Measurements from ENCODE around the gene PLA2G4E. TPM values are rescaled to one million over a fixed set of nuclear protein-coding genes. Genes with fewer than 3 reads are reported as not detected.
A peak's percentile ranks its signal among the peaks of the same experiment; 100 is the strongest.

Gene PLA2G4E
- total and polyA plus RNA-seq, 2 experiments from 2014 or later = 0.06 TPM; not detected in 1

DNA sequence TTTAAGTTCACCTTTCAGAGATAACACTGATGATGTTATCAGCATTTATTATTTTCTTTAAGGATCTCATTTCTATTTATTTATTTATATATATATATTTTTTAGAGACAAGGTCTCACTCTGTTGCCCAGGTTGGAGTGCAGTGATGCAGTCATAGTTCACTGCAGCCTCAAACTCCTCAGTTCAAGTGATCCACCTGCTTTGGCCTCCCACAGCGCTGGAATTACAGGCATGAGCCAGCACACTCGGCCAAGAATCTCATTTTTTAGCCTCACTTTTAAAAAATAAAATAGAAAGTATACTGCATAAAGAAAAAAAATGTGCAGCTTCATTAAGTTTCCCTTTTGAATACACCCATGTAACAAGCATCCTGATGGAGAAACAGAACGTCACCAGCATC lies 37.9 kb upstream of the PLA2G4E start:
- Histone ChIP-seq H3K27me3 (no peaks in the 10 kb centered on the region), H3K9me3 (ENCODE audit: low read depth) (no peaks in the 10 kb centered on the region), H3K27ac (no peak overlapping the region), H3K4me3 (no peak overlapping the region), H3K4me1 (ENCODE audit: low read depth) (peaks cover 3% of the 10 kb centered on the region), H3K36me3 (no peaks in the 10 kb centered on the region)
- TF ChIP-seq, protein P1, sequence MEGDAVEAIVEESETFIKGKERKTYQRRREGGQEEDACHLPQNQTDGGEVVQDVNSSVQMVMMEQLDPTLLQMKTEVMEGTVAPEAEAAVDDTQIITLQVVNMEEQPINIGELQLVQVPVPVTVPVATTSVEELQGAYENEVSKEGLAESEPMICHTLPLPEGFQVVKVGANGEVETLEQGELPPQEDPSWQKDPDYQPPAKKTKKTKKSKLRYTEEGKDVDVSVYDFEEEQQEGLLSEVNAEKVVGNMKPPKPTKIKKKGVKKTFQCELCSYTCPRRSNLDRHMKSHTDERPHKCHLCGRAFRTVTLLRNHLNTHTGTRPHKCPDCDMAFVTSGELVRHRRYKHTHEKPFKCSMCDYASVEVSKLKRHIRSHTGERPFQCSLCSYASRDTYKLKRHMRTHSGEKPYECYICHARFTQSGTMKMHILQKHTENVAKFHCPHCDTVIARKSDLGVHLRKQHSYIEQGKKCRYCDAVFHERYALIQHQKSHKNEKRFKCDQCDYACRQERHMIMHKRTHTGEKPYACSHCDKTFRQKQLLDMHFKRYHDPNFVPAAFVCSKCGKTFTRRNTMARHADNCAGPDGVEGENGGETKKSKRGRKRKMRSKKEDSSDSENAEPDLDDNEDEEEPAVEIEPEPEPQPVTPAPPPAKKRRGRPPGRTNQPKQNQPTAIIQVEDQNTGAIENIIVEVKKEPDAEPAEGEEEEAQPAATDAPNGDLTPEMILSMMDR (IDR thresholded peaks at IDR 0.05; ENCODE audit: low read depth, low read length) = no peak
- no peak for DNase-seq (ENCODE audit: low read depth in 1 of 2, low spot score in 1 of 2)

DNA sequence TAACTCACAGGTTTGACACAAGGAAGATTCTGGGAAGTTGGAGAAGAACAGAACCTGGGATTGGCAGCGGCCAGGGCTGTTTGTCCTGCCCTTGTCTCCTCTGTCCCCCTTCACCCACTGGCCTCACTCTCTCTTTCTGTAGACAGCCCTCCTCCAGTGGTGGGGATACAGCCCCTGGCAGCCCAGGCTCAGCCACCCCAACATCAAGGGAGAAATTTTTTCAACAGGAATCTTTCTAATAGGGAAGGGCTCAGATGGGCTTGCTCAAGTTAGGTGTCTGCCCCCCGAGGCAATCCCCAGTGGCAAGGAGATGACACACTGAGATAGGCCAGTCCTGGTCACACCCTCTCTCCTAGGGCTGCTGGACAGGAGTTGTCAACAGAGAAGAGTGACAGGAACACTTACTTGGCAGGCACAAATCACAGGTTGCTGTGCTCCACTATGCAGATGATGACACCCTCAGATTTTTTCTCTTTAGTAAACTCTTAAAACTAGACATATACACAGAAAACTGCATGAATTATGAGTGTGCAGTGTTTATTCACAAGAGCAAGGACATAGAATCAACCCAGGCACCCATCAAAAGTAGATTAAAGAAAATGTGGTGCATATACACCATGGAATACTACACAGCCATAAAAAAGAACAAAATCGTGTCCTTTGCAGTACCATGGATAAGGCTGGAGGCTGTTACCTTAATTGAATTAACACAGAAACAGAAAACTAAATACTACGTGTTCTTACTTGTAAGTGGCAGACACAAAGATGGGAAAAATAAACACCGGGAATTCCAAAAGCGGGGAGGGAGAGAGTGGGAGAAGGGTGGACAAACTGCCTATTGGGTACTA lies 37.2 kb upstream of the PLA2G4E start:
- Histone ChIP-seq H3K36me3 (no peaks in the 10 kb centered on the region), H3K27ac (no peak overlapping the region), H3K27me3 (no peaks in the 10 kb centered on the region), H3K9me3 (ENCODE audit: low read depth) (no peaks in the 10 kb centered on the region), H3K4me1 (ENCODE audit: low read depth) (peaks cover 3% of the 10 kb centered on the region), H3K4me3 (no peak overlapping the region)
- TF ChIP-seq, protein P1 (IDR thresholded peaks at IDR 0.05; ENCODE audit: low read depth, low read length) = no peak
- DNase-seq (ENCODE audit: low read depth in 1 of 2, low spot score in 1 of 2) = no peak

DNA sequence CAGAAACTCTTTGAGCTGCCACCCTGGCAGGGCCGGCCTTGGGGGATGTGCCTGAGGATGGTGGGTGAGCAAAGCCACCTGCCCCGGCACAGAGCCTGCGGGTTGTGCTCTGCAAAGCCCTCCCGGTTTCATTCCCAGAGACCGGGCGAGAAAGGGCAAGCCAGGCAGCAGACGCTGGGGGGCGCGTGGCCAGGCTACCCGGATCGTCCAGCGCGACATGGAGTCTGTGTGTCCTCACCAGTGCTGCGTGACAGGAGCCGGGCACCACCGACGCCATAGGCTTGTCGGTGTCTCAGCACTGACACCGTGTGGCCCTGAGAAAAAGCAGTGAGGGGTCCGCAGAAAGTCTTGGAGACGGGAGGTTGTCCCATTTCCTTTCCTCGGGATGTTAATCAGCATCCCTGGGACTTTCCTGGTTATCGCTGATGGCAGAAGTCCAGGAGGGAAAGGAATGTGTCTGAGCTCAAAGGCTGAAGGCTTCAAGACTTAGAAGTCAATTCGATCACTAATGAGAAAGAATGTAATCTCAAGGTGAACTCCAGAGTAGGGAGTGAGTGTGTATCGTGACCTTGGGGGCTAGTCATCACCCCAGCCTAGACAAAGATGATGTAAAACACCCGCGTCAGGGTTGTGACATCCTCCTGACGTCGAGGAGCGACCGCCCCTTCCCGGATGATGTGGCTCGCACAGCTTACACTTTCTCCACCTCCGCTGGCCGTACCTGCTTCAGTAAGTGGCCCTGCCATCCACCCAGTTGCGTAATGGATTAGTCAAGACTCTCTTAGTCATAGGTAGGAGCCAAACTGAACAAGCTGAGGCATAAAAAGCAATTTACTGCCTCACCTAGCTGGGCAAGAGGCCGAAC lies 36.3 kb upstream of the PLA2G4E start:
- H3K27ac ChIP-seq = no peak overlapping the region
- H3K9me3 ChIP-seq (ENCODE audit: low read depth) = no peaks in the 10 kb centered on the region
- peak; percentile 76 to 94 for DNase-seq (ENCODE audit: low read depth in 1 of 2, low spot score in 1 of 2)
- H3K36me3 ChIP-seq = no peaks in the 10 kb centered on the region
- H3K4me1 ChIP-seq (ENCODE audit: low read depth) = peaks cover 3% of the 10 kb centered on the region
- TF ChIP-seq, protein P1 (IDR thresholded peaks at IDR 0.05; ENCODE audit: low read depth, low read length) = peak; percentile 68
- no peaks in the 10 kb centered on the region for H3K27me3 ChIP-seq
- no peak overlapping the region for H3K4me3 ChIP-seq

DNA sequence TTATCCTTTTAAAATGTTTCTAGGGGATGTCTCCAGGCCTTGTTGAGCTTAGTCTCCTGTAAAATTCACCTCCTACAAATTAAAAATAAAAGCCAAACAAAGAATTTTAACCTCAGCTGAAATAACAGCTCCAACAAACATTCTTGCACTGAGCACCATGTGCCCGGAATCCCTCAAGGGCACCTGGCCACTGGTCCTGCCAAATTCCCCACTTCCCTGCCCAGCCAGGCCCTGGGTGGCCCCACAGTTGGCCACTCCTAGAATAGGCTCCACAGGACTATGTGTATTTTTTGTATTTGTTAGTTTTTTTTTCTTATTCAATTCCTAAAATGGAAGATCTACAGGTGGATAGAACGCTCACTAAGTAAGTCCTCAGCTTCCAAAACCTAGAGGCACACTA lies 33.1 kb upstream of the PLA2G4E start:
- TF ChIP-seq, protein P1 (IDR thresholded peaks at IDR 0.05; ENCODE audit: low read depth, low read length) = no peak
- no peaks in the 10 kb centered on the region for H3K9me3 ChIP-seq (ENCODE audit: low read depth)
- no peak overlapping the region for H3K27ac ChIP-seq
- H3K27me3 ChIP-seq = no peaks in the 10 kb centered on the region
- H3K4me3 ChIP-seq = no peak overlapping the region
- DNase-seq (ENCODE audit: low read depth in 1 of 2, low spot score in 1 of 2) = no peak
- peaks cover 26% of the 10 kb centered on the region for H3K4me1 ChIP-seq (ENCODE audit: low read depth)
- no peaks in the 10 kb centered on the region for H3K36me3 ChIP-seq

DNA sequence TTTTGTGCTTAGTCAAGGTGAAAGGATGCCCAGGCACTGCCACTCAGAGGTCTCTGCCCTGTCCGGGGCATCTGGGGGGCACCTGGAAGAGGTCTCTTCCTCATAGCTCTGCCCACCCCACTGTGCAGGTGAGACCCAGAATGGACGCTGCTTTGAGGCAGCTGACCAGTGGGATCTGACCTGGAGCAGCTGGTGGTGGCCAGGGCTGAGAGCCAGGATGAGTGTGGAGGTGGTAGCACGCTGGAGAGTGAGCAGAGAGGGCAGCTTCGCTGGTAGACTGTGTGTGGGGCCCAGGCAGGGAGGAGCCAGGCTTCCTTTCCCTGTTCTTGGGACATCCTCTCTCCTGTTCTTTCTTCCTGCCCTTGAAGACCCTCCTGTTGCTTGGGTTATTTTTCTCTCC lies 32.2 kb upstream of the PLA2G4E start:
- no peak overlapping the region for H3K4me3 ChIP-seq
- DNase-seq (ENCODE audit: low read depth in 1 of 2, low spot score in 1 of 2) = no peak

More for the DNA sequence above, 32.2 kb upstream of the PLA2G4E start:
- Histone ChIP-seq H3K4me1 (ENCODE audit: low read depth) (peaks cover 26% of the 10 kb centered on the region), H3K27ac (no peak overlapping the region), H3K27me3 (no peaks in the 10 kb centered on the region), H3K36me3 (no peaks in the 10 kb centered on the region), H3K9me3 (ENCODE audit: low read depth) (no peaks in the 10 kb centered on the region)
- TF ChIP-seq, protein P1 (IDR thresholded peaks at IDR 0.05; ENCODE audit: low read depth, low read length) = no peak

All from cardiac muscle cell (in vitro differentiated cells and primary cell).